SK-N-MC (cell line): ENCODE data around the gene GMDS.

Source experiments
- DNase-seq: peaks from one replicate; pipeline ENCODE4 v3.0.0-alpha.2; 2011; ENCODE audit warnings: low read depth, low spot score
- H3K27ac ChIP-seq: fragments of 200-600 bp; sonication (generic); 2 replicates; pipeline ENCODE4 v1.5.1; 2016; ENCODE audit warnings: mixed run types
- H3K36me3 ChIP-seq: fragments of 200-600 bp; sonication (generic); 2 replicates; pipeline ENCODE4 v1.6.1; 2017; ENCODE audit warnings: antibody characterized with exemption, low read length, mixed read lengths; ENCODE audit not compliant: insufficient read depth
- H3K4me3 ChIP-seq: fragments of 200-600 bp; sonication (generic); 2 replicates; pipeline ENCODE4 v1.5.1; 2016
- H3K9ac ChIP-seq: fragments of 200-600 bp; sonication (generic); 2 replicates; pipeline ENCODE4 v1.8.0; 2017; ENCODE audit warnings: mixed run types, mixed read lengths; ENCODE audit not compliant: insufficient read length
- H3K9me3 ChIP-seq: fragments of 200-600 bp; sonication (generic); 2 replicates; pipeline ENCODE4 v1.6.1; 2017; ENCODE audit warnings: low read depth, mild to moderate bottlenecking, antibody characterized with exemption, low read length, moderate library complexity, mixed read lengths
- EZH2 ChIP-seq: fragments of 200-600 bp; sonication (generic); IDR thresholded peaks from one replicate; pipeline ENCODE4 v1.6.1; 2017; ENCODE audit warnings: antibody characterized with exemption
- FOXP2 ChIP-seq: optimal IDR thresholded peaks from 2 replicates; pipeline ENCODE3; 2011; ENCODE audit warnings: mild to moderate bottlenecking, moderate library complexity; ENCODE audit not compliant: insufficient read depth; ENCODE audit errors: extremely low read length, control extremely low read depth
- POLR2AphosphoS5 ChIP-seq: IDR thresholded peaks from 2 replicates; pipeline ENCODE4 v1.6.1; 2012; ENCODE audit warnings: mild to moderate bottlenecking, low read depth, low read length, borderline replicate concordance

Gene GMDS

GRCh38 chr6:1739220-1739619 lies 506.2 kb downstream of the GMDS start:
- H3K9ac ChIP-seq = no peak overlapping the region
- H3K4me3 ChIP-seq = no peak overlapping the region
- TF ChIP-seq POLR2AphosphoS5 (no peak), FOXP2 (no peak), EZH2 (no peak)
- no peak for DNase-seq
- no peaks in the 10 kb centered on the region for H3K9me3 ChIP-seq
- no peak overlapping the region for H3K27ac ChIP-seq
- H3K36me3 ChIP-seq = no peaks in the 10 kb centered on the region

- TF ChIP-seq FOXP2 (no peak), EZH2 (no peak), POLR2AphosphoS5 (no peak)
- Histone ChIP-seq H3K9me3 (no peaks in the 10 kb centered on the region), H3K27ac (no peak overlapping the region), H3K9ac (no peak overlapping the region), H3K36me3 (no peaks in the 10 kb centered on the region), H3K4me3 (no peak overlapping the region)
- no peak for DNase-seq
These were observed 506.8 kb downstream of the GMDS start for GRCh38 chr6:1738558-1739081.

DNA sequence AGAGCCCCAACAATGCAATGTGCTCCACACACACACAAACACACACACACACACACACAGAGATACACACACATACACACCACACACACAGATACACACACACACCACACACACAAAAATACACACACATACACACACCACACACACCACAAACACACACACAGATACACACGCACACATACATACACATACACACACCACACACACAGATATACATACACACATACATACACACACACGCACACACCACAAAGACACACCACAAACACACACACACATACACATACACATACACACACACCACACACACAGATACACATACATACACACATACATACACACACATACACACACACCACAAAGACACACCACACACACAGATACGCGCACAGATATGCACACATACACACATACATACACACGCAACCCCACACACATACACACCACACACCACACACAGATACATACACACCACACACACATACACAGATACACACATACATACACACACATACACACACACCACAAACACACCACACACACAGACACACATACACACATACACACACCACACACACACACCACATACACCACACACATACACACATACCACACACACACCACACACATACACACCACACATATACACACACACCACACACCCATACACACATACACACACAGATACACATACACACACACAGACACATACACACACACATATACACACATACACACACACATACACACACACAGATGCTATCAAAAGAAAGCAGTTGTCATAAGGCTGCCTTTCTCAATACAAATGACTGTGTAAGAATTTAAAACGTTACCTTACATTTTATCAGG lies 507.7 kb downstream of the GMDS start:
- no peaks in the 10 kb centered on the region for H3K9me3 ChIP-seq

DNA sequence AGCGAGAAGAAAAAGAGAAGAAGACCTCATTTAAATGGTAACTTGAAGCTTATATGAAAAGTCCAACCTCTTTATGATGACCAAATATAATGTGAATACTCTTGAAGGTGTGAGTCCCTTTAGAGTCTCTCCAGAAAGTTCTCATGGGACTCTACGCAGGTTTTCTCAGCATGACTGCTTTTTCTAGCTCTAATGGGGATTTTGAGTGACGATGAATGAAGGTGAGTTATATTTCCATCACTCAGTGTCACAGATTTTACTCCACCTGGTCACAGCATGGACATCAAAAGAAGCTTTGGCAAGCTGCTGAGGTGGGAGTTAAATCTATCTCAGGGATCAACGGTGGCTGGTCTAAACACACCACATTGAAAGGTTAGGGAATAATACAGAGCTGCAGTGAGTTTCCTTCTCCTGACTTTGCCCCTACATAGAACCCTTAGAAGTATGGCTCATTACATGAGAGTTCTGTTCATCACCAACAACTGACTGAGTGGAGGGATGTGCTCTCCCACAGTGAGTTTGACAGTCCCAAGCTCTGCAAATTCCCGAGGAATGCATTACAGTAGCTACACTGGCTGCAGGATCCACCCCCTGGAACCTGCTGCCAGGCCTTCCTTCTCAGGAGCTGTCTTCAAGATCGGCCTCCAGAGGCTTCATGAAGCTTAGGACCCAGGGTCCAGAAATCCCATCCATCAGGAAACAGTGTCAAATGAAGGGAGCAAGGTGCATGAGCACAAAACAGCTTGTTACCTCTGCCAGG lies 508.9 kb downstream of the GMDS start:
- H3K9me3 ChIP-seq = no peaks in the 10 kb centered on the region
- H3K9ac ChIP-seq = no peak overlapping the region
- H3K36me3 ChIP-seq = no peaks in the 10 kb centered on the region
- no peak overlapping the region for H3K4me3 ChIP-seq
- no peak overlapping the region for H3K27ac ChIP-seq
- no peak for TF ChIP-seq EZH2
- TF ChIP-seq FOXP2 = no peak
- TF ChIP-seq POLR2AphosphoS5 = no peak
- no peak for DNase-seq

More for the DNA sequence above, 507.7 kb downstream of the GMDS start:
- Histone ChIP-seq H3K4me3 (no peak overlapping the region), H3K9ac (no peak overlapping the region), H3K27ac (no peak overlapping the region), H3K36me3 (no peaks in the 10 kb centered on the region)
- no peak for DNase-seq
- no peak for TF ChIP-seq EZH2
- TF ChIP-seq POLR2AphosphoS5 = no peak
- TF ChIP-seq FOXP2 = no peak

DNA sequence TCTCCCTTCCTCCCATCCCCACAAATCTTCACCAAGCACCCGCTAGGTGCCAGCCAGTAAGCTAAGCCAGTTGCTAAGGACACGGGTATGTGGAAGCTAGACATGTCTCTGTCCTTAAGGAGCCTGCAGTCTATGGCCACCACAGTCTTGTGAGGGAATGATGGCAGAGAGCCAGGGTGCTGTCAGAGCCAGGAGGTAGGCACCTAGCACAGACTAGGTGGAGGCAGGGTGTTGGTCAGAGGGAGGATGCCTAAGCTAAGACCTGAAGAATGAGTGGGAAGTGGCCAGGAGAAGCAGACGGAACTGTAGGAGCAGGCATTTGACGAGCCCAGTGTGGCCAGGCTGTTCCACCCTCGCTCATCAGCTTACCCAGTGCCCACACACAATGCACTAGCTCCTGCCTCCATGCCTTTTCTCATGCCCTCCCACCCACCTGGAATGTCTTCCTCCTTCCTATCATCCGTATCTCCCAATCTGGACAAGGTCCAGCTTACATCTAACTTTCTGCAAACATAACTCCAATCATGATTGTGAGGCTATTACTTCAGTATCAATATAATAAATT lies 510.1 kb downstream of the GMDS start:
- no peak for DNase-seq
- TF ChIP-seq POLR2AphosphoS5 (no peak), FOXP2 (no peak), EZH2 (no peak)
- no peaks in the 10 kb centered on the region for H3K9me3 ChIP-seq
- no peak overlapping the region for H3K9ac ChIP-seq
- H3K4me3 ChIP-seq = no peak overlapping the region
- no peak overlapping the region for H3K27ac ChIP-seq
- H3K36me3 ChIP-seq = no peaks in the 10 kb centered on the region

DNA sequence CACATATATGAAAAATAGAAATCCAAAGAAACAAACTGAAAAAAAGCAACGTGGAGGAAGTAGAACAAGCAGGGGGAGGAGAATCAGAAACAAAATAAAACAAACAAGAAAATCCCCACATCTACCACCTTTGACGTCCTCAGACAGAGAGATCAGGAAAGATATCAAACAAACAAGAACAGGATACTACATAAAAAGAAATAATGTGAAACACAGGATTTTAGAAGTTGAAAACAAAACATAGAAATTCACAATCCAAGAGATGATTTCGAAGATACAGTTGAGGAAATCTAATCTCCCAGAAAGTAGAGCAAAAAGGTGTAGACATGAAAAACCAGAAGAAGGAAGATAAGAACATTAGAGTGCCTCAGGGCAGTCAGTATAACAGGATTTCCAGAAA lies 514.5 kb downstream of the GMDS start:
- Histone ChIP-seq H3K9ac (no peak overlapping the region), H3K27ac (no peak overlapping the region), H3K4me3 (no peak overlapping the region), H3K36me3 (no peaks in the 10 kb centered on the region), H3K9me3 (no peaks in the 10 kb centered on the region)
- no peak for DNase-seq
- TF ChIP-seq FOXP2 (no peak), POLR2AphosphoS5 (no peak), EZH2 (no peak)

- H3K4me3 ChIP-seq = no peak overlapping the region
- H3K36me3 ChIP-seq = no peaks in the 10 kb centered on the region
- H3K9ac ChIP-seq = no peak overlapping the region
- TF ChIP-seq FOXP2 = no peak
- TF ChIP-seq EZH2 = no peak
- TF ChIP-seq POLR2AphosphoS5 = no peak
- H3K27ac ChIP-seq = no peak overlapping the region
- H3K9me3 ChIP-seq = no peaks in the 10 kb centered on the region
- no peak for DNase-seq
These were observed 515.7 kb downstream of the GMDS start for GRCh38 chr6:1729750-1730140.
